GM21717 (cell line): Measurements from ENCODE around the gene MAP3K5.
A peak's percentile ranks its signal among the peaks of the same experiment; 100 is the strongest.
"Not testable (repeated sequence)": the region's sequence is repeated elsewhere in the genome, so short reads cannot be mapped to it uniquely, and the experiment has no call there.

Experiments
- ATAC-seq: cut with Tn5 transposase; IDR thresholded peaks from one replicate; pipeline ENCODE4 v1.9.1; 2021; ENCODE audit warnings: mild to moderate bottlenecking, moderate library complexity; ENCODE audit not compliant: unreplicated experiment

MAP3K5 gene

DNA sequence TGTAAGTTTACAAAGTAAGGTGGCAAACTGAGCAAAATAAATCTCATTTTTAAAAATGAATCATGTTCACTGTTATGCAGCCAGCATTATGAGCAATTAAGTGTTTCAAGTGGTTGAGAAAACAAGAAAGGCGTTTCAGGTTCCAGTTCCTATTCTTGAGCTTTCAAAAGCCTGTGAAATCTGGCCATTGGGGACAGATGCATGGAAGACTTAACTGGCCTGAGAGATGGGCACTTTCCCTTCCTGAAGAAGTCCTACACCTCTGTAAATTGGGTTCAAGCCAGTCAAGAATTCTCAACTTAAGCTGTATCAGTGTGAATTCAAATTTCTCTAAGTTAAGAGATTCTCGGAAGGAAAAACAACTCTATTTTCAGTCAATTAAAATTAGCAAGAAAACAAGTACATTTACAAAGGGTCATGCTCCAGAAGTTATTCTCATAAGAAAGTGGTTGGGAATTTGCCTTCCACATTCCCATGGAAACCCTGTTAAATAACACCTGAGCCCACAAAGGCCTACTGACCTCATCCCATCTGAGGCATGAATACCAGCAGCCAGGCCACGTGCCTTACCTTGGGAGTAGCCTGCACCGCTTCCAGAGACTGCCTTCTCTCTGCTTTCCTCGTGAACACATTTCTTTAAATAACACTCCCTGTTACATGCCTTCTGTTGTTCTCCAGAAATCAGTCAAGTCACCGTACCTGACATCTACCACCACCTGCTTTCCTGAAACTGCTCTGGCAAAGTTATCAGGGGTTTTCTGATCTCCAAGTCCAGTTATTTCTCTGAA lies 19.4 kb downstream of the MAP3K5 start:
- ATAC-seq = peak; percentile 68

DNA sequence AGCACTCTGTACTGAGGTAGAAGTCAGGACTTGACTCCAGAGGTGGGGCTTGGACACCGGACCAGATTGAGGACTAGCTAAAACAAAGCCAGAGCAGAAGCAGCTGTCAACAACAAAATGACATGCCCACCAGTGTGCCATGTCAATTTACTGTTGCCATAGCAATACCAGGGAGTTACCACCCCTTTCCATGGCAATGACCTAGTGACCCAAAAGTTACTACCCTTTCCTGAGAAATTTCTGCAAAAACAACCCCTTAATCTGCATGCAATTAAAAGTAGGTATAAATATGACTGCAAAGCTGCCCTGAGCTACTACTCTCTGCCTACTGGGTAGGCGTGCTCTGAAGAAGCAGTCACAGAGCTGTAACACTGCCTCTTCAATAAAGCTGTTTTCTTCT lies 21.0 kb downstream of the MAP3K5 start:
- no peak for ATAC-seq

DNA sequence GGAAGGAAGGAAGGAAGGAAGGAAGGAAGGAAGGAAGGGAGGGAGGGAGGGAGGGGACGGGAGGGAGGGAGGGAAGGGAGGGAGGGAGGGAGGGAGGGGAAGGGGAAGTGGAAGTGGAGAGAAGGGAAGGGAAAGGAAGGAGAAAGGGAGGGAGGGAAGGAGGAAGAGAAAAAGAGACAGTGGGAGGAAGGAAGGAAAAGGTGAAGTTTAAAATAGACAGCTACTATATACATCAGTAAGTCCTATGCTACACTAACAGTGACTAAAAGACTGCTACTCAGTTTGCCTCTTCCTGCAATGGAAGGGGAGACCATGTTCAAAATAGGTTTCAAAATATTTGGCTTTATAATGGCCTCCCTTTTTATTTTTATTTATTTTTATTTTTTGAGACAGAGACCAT lies 22.5 kb downstream of the MAP3K5 start:
- no peak for ATAC-seq

DNA sequence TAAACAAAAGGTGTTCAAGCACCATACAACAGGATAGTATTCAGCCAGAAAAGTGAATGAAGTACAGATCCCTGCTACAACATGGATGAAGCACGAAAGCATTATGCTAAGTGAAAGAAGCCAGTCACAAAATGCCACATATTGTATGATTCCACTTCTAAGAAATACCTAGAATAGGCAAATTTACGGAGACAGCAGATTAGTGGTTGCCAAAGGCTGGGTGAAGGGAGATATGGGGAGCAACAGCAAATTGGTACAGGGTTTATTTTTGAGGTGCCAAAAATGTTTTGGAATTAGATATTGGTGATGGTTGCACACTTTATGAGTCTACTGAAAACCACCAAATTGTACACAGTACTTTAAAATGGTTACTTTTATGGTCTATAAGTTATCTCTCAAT lies 23.2 kb downstream of the MAP3K5 start:
- ATAC-seq = no peak

DNA sequence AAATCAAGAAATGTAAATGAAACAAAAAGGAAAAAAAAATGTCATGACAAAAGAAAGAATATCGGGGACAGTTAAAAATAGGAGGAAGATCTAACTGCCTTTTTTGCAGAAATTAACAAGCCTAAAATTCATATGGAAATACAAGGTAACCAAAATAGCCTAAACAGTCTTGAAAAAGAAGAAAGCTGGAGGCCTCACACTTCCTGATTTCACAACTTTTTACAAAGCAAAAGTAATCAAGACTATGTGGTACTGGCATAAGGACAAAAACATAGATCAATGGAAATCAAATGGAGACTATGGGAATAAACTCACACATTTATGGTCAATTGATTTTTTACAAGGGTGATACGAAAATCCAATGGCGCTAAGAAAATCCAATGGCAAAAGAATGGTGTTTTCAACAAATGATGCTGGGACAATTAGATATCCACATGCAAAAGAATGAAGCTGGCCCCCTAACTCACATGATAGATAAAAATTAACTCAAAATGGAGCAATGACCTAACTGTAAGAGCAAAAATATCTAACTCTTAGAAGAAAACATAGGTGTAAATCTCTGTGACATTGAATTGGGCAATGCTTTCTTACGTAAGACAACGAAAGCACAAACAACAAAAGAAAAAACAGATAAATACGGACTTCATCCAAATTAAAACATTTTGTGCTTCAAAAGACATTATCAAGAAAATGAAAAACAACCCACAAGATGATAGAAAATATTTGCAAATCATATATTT lies 24.5 kb downstream of the MAP3K5 start:
- ATAC-seq = no peak

DNA sequence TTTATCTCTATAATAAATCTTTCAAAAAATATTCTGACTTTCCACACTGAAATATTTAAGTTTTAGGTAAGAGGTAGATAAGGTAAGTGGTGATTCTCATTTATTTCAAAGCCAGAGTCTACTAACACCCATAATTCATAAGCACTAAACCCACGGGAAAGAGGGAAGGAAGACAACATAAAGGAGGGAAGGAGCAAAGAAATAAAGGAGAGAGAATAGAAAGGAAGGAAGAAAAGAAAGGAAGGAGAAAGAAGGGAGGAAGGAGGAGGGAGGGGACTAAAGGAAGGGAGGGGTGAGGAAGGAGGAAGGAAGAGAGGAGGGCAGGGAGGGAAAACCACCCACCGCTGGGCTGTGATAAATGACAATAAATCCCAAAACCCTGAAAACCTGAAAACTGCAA lies 25.2 kb downstream of the MAP3K5 start:
- ATAC-seq = no peak

DNA sequence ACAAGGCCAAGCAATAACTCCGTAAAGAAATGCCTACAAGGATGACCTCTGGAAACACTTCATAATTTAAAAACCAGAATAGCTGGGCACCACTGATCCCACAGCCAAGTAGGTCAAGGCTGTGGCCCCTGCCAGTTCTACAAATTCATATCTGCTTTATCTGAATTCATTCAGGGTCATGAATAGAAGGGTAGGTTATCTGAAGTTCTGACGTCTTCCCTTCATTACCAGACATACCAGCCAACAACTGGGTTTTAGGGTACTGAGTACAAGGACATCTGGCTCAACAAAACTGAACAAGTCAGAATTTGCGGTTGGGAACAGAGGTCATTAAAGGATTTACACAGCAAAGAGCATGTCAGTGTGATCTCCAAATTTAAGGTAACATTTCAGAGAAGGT lies 26.0 kb downstream of the MAP3K5 start:
- no peak for ATAC-seq

DNA sequence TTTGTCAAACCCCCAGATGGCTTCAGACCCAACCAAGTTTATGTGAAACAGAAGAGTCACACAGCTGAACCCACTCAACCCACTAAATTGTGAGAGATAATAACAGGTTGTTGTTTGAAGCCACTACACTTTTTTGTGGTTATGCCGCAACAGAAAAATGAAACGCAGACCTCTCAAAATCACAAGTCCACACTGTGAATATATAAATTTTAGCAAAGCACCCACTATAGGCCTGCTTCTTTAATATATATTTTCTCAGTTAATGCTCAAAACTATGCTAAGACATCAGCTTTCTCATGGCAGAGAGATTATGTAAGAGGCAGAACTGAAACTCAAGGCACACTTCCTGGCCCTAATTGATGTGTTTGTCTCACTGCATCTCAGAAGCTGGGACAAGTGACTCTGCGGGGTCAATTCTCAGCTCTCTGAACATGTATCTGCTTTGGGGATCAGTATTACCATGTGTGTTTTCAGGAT lies 27.7 kb downstream of the MAP3K5 start:
- peak; percentile 35 for ATAC-seq

DNA sequence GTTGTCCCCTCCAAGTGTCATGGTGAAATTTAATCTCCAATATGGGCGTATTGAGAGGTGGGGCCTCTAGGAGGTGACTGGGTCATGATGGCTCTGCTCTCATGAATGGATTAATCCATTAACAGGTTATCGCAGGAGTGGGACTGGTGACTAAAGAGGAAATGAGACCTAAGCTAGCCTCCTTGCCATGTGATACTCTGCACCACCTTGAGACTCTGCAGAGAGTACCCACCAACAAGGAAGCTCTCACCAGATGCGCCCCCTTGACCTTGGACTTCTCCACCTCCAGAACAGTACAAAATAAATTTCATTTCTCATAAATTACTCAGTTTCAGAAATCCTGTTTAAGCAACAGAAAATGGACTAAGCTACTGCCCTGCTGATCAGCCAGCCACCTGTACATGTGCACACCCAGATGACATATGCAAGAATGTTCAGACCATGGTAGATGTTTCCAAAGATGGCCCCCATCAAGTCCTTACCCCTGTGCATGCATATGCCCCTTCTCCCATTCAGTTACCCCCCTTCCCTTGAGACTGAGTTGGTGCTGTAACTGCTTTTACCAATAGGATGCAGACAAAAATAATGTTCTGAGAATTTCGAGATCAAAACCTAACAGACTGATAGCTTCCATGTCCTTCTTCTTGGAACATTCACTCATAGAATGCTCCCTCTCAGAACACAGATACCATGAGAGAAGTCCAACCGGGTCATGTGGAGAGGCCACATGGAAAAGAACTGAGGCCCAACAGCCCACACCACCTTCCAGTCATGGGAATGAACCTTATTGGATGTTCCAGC lies 28.4 kb downstream of the MAP3K5 start:
- peak; percentile 54 for ATAC-seq

DNA sequence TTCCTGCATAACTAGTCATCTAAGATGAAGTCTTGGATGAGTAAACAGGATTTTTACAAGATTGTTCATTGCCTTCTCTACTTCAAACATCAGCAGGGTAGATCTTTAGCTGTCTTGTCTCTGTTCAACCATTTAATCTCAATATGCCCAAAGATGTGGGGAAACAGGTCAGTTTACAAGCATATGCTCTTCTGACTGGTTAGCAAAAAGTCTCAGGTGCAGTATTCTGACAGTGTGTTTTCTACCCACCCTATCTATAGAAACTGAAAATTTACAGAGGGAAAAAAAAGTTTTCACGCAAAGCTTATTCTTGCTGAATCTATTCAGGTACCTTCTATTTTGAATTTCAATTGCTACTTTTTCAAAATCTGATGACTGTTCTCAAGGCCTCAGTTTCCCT lies 29.0 kb downstream of the MAP3K5 start:
- ATAC-seq = peak; percentile 33

DNA sequence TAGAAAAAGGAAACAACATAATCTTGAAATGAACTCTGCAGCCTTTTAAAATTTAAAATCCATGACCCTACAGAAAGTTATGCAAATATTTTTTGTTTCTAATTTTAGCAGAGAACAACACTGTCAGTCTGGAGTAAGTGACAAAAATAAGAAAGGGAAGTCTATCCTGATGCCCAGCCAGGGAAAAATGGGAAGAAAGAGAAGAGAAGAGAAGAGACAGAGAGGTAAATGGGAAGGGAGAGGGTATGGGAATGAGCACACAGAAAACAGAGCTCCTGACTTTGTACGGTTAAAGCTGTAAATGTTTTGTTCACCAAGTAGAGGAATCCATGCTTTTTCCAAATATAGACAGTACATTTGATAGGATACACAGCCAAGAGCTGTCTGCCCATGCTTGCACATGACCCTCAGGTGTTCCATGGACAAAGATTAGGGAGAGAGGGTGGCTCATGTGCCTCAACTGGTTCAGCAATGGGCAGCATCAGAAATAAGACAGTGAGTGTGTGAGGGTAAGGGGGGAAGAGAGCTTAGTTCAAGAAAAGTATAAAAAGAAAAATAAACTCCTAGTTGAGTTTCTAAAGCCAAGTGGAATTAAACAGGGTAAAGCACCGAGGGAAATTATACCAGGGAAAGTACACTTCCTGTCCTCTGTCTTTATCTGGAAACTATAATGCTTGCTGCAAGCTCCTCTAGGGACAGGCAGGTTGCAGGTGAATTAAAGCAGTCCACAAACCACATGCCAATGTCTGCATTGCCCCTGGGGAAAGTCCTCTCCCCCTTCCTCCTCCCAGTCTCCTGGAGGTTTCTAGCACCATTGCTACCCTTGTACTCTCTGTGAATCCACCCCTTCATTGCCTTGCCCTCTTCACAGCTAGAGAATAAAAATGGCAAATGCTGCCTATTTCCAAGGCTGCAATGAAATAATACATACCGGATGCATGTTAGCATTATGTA lies 30.0 kb downstream of the MAP3K5 start:
- ATAC-seq = no peak

DNA sequence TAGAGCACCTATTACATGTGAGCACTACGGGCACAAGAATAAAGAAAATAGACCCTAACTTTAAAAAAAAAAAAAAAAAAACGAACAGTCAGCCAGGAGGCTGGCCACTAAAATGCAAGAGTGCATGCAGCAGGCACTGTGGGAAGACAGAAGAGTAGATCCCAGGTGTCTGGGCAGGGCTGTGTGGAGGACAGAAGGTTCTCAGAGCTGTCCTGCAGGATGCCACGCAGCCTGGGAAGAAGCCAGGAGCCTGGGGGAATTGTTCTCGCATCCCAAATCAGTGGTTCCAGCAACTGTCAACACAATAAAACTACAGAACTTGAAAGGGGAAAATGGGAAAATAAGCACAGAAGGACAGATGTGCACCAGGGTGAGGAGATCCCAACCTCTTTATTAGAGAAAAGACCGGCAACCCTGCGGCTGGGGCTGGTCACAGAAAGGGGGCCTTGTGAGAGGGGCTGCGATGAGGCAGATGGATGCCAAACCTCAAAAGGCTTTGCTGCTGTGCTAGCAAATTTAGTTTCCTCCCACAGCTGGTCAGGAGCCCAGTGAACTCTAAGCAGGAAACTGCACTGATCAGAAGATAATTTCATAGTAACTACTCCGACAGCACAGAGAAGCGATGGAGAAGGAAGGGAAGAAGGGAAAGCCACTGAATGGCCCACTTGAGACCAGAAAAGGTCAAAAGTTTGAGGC lies 30.9 kb downstream of the MAP3K5 start:
- ATAC-seq = no peak

DNA sequence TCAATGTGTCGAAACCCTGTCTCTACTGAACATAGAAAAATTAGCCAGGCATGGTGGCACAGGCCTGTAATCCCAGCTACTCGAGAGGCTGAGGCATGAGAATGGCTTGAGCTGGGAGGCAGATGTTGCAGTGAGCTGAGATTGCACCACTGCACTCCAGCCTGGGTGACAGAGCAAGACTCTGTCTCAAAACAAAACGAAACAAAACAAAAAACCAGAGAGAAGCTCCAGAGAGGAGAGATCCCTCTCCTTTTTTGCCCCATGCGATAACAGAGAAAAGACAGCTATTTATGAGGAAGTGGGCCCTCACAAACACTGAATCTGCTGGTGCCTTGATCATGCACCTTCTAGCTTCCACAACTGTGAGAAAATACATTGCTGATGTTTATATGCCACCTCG lies 31.5 kb downstream of the MAP3K5 start:
- not testable (repeated sequence) for ATAC-seq

DNA sequence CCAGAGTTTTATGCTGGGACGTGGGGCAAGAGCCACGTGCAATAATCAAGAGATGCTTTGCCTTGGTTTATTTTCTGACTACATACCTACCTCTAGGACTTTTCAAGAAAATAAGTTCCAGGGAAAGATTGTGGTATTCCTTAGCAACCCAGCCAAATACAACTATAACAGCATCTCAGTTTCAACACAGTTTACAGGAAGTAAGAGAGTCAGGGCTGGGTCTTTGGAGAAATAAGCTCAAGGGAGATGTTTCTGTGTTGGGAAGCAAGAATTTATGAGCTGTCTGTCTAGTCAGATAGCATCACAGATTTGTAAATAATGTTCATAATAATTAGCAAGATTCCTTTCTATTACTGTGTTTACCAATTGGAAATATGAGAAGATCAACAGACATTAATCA lies 35.1 kb downstream of the MAP3K5 start:
- no peak for ATAC-seq

DNA sequence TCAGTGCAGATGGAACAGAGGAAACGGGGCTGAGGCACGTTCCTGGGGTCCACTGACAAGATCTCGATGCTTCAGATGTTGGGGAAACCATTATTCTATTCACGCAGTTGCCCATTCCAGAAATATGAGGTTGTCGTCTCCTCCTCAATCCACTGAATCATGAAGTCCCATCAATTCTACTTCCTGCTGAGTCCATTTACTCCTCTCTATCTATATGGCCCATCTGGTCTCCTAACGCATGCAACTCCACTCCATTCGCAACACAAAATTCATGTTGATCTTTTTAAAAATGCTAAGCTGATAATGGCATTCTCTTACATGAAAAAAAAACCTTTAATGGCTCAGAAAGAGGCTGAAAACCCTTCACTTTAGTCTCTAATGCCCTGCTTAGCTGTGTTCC lies 37.5 kb downstream of the MAP3K5 start:
- ATAC-seq = no peak

DNA sequence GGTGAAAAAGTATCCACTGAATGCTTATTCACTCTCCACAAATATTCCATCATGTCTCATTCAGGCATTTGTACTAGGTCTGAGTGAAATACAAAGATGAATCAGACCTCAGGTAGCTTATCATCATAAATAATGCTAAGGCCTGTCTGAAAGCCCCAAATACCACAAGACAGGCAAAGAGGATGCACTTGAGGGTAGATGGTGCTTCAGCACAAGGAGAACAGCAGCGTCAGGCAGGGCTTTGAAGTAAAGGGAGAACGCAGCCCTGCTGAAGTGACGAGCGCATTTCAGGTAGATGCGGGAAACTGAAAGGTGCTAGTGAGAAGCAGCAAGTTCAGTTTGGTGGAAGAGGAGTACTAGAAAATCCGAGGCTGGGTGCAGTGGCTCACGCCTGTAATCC lies 38.7 kb downstream of the MAP3K5 start:
- no peak for ATAC-seq

DNA sequence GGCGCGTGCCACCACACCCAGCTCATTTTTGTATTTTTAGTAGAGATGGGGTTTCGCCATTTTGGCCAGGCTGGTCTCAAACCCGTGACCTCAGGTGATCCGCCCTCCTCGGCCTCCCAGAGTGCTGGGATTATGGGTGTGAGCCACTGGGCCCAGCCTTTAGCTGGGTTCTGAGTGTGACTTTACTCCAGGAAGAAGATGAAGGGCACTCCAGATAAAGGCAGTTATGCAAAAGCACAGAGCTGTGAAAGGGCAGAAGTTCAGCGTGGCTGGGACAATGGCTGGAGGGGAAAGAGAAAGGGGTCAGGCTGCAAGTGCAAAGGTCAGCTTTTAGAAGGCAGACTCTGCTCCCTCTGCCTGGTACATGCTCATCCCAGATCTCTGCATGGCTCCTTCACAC lies 39.7 kb downstream of the MAP3K5 start:
- no peak for ATAC-seq

DNA sequence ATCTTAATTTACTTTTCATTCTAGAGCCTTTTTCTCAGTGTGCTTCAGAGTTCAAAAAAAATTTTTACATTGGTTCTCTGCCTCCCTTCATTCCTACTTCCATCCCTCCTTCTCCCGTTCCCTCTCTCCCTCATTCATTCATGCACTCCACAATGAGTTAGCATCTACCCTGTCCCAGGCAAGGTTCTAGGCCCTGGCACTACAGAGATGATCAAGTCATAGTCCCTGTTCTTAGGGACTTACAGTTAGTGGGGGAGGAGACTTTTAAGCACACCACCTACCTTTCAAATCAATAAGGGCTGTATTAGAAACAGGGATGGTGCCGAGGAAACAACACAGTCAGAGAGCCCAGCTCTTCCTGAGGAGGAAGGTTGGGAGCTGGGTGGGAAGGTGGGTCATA lies 40.3 kb downstream of the MAP3K5 start:
- no peak for ATAC-seq

DNA sequence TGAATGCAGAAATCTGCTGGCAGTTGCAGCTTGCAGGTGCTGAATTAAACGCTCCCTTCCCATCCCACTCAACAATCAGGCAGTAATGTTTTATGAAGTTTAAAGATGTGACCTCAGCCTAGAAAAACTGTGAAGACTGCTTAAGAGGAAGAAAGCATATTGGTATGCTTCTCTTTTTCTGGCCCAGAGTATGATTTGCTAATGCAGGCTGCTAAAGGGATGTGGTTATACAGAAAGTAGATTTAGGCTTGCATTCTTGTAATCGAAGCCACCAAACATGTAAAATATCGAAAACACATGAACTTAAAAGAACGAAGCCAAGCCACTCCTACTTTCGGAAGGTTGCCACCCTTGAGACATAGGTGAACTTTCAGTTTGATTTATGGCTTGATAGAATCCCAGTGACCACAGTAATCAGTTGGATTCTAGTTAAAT lies 40.7 kb downstream of the MAP3K5 start:
- peak; percentile 89 for ATAC-seq
